H1 (cell line): ENCODE measurements around the gene FOXN4.
A peak's percentile ranks its signal among the peaks of the same experiment; 100 is the strongest.

ENCODE experiments used
- CBX8 ChIP-seq: fragments of 300-800, 300-1000 bp; sonication (generic); IDR thresholded peaks from 2 replicates; pipeline ENCODE4 v1.7.1; 2016; ENCODE audit warnings: low read depth, low read length, borderline replicate concordance
- CEBPB ChIP-seq: IDR thresholded peaks from 2 replicates; pipeline ENCODE4 v1.6.1; 2012; ENCODE audit warnings: low read depth, low read length
- CHD2 ChIP-seq: IDR thresholded peaks from 2 replicates; pipeline ENCODE4 v1.6.1; 2012; ENCODE audit warnings: low read length, improper control_type of control experiment
- EZH2 ChIP-seq: fragments of 200-600 bp; sonication (generic); IDR thresholded peaks from 2 replicates; pipeline ENCODE4 v1.7.1; 2012; ENCODE audit warnings: low read depth, mild to moderate bottlenecking, moderate library complexity, low read length, inconsistent platforms; ENCODE audit not compliant: severe bottlenecking
- MAX ChIP-seq: IDR thresholded peaks from 2 replicates; pipeline ENCODE4 v1.6.1; 2012; ENCODE audit warnings: inconsistent platforms
- POLR2A ChIP-seq, 2 experiments: IDR thresholded peaks; 1 replicate in 1 of 2; 2 replicates in 1 of 2; pipeline ENCODE4 v1.6.1; 2011; ENCODE audit warnings: low read depth in 2 of 2, low read length in 2 of 2, mild to moderate bottlenecking in 2 of 2; ENCODE audit errors: control extremely low read depth in 1 of 2
- POLR2AphosphoS5 ChIP-seq: IDR thresholded peaks from 2 replicates; pipeline ENCODE4 v1.6.1; 2011; ENCODE audit warnings: low read depth, low read length
- TAF1 ChIP-seq: IDR thresholded peaks from 2 replicates; pipeline ENCODE4 v1.6.1; 2011; ENCODE audit warnings: mild to moderate bottlenecking, low read depth, low read length
- TEAD4 ChIP-seq: IDR thresholded peaks from 2 replicates; pipeline ENCODE4 v1.6.1; 2012; ENCODE audit warnings: low read depth, low read length, inconsistent platforms, mixed read lengths
- TF ChIP-seq, protein P1 (sequence below), 3 experiments: IDR thresholded peaks; 1 replicate in 2 of 3; 2 replicates in 1 of 3; pipeline versions ENCODE4 v1.5.1 to v1.6.1; 2011; ENCODE audit warnings: low read length in 3 of 3, mild to moderate bottlenecking in 3 of 3, inconsistent platforms in 2 of 3, low read depth in 1 of 3, moderate library complexity in 1 of 3; ENCODE audit not compliant: insufficient read depth in 1 of 3; ENCODE audit errors: control extremely low read depth in 1 of 3
- TF ChIP-seq, protein P2 (sequence below): IDR thresholded peaks from 2 replicates; pipeline ENCODE4 v1.6.1; 2011; ENCODE audit warnings: low read length, improper control_type of control experiment

GRCh38 chr12:109253913-109254544 is 55.1 kb downstream of the FOXN4 start:
- TF ChIP-seq TAF1 (no peak), CBX8 (no peak), POLR2AphosphoS5 (no peak), TEAD4 (no peak), MAX (no peak), POLR2A (IDR thresholded peaks at IDR 0.05; ENCODE audit: control extremely low read depth in 1 of 2, low read depth in 2 of 2, low read length in 2 of 2) (no peak), EZH2 (no peak), CEBPB (no peak), CHD2 (no peak)
- TF ChIP-seq, protein P1, sequence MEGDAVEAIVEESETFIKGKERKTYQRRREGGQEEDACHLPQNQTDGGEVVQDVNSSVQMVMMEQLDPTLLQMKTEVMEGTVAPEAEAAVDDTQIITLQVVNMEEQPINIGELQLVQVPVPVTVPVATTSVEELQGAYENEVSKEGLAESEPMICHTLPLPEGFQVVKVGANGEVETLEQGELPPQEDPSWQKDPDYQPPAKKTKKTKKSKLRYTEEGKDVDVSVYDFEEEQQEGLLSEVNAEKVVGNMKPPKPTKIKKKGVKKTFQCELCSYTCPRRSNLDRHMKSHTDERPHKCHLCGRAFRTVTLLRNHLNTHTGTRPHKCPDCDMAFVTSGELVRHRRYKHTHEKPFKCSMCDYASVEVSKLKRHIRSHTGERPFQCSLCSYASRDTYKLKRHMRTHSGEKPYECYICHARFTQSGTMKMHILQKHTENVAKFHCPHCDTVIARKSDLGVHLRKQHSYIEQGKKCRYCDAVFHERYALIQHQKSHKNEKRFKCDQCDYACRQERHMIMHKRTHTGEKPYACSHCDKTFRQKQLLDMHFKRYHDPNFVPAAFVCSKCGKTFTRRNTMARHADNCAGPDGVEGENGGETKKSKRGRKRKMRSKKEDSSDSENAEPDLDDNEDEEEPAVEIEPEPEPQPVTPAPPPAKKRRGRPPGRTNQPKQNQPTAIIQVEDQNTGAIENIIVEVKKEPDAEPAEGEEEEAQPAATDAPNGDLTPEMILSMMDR (IDR thresholded peaks at IDR 0.05; ENCODE audit: control extremely low read depth in 1 of 3, insufficient read depth in 1 of 3, low read depth in 1 of 3, low read length in 3 of 3), result peak in 1 of 3 experiments; percentile 36; a peak in 1 of 4 replicates
- TF ChIP-seq, protein P2, sequence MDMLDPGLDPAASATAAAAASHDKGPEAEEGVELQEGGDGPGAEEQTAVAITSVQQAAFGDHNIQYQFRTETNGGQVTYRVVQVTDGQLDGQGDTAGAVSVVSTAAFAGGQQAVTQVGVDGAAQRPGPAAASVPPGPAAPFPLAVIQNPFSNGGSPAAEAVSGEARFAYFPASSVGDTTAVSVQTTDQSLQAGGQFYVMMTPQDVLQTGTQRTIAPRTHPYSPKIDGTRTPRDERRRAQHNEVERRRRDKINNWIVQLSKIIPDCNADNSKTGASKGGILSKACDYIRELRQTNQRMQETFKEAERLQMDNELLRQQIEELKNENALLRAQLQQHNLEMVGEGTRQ, result no peak
